DND-41 (cell line): Measurements from ENCODE around the gene CHD1.

Experiments used
- EZH2 ChIP-seq: IDR thresholded peaks from 3 replicates; pipeline ENCODE4 v1.6.1; 2012; ENCODE audit warnings: borderline replicate concordance, low read depth, mild to moderate bottlenecking, moderate library complexity, low read length, inconsistent platforms; ENCODE audit not compliant: severe bottlenecking
- TF ChIP-seq, protein P1 (sequence below): IDR thresholded peaks from 2 replicates; pipeline ENCODE4 v1.5.1; 2012; ENCODE audit warnings: borderline replicate concordance, low read length, moderate library complexity, mild to moderate bottlenecking; ENCODE audit not compliant: poor library complexity, severe bottlenecking; ENCODE audit errors: extremely low read depth

DNA sequence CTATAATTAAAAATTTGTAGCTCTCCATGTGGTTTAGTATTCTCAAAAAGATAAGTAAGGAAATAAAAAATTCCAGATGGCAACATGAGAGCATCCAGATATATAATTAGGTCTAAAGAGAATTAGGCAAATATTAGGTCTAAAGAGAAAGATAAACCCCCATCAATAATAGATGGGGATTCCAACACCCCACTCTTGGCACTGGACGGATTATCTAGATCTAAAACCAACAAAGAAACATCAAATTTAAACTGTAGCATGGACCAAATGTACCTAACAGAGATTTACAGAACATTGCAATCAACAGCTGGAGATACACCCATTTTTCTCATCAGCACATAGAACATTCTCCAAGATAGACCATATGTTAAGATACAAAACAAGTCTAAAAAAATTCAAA is 123.7 kb downstream of the CHD1 start:
- TF ChIP-seq, protein P1, sequence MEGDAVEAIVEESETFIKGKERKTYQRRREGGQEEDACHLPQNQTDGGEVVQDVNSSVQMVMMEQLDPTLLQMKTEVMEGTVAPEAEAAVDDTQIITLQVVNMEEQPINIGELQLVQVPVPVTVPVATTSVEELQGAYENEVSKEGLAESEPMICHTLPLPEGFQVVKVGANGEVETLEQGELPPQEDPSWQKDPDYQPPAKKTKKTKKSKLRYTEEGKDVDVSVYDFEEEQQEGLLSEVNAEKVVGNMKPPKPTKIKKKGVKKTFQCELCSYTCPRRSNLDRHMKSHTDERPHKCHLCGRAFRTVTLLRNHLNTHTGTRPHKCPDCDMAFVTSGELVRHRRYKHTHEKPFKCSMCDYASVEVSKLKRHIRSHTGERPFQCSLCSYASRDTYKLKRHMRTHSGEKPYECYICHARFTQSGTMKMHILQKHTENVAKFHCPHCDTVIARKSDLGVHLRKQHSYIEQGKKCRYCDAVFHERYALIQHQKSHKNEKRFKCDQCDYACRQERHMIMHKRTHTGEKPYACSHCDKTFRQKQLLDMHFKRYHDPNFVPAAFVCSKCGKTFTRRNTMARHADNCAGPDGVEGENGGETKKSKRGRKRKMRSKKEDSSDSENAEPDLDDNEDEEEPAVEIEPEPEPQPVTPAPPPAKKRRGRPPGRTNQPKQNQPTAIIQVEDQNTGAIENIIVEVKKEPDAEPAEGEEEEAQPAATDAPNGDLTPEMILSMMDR, result no peak
- TF ChIP-seq EZH2, result no peak
